CD4-positive, alpha-beta T cell treated with Interleukin-2 at 100 ng/mL for 4 hours (primary cell): ENCODE measurements around the gene SERTAD1.
"Not testable (repeated sequence)": the region's sequence is repeated elsewhere in the genome, so short reads cannot be mapped to it uniquely, and the experiment has no call there.

Source experiments
- DNase-seq: peaks from one replicate; pipeline ENCODE4 v3.0.0-alpha.2; 2020; ENCODE audit warnings: low spot score

The SERTAD1 gene

GRCh38 chr19:40452016-40452415, 26.2 kb upstream of the SERTAD1 start:
- no peak for DNase-seq

- DNase-seq = no peak
Measured at GRCh38 chr19:40450664-40451063, 24.9 kb upstream of the SERTAD1 start.

GRCh38 chr19:40449506-40449905, 23.7 kb upstream of the SERTAD1 start:
- DNase-seq = no peak

- no peak for DNase-seq
Measured at GRCh38 chr19:40446263-40446784, 20.5 kb upstream of the SERTAD1 start.

GRCh38 chr19:40445780-40446262, 20.0 kb upstream of the SERTAD1 start:
- no peak for DNase-seq

- no peak for DNase-seq
Measured at GRCh38 chr19:40444825-40445312, 19.1 kb upstream of the SERTAD1 start.

GRCh38 chr19:40444000-40444824, 18.4 kb upstream of the SERTAD1 start, which contains the start of gene SERTAD3:
Gene SERTAD3, minus strand, starts transcription at chr19:40444335. Its CDS starts 2,255 bp downstream, at chr19:40442080.
- DNase-seq = peak; percentile 96

- peak; percentile 99 for DNase-seq
Measured at GRCh38 chr19:40443131-40443999, 17.6 kb upstream of the SERTAD1 start.

GRCh38 chr19:40442328-40443130, 16.7 kb upstream of the SERTAD1 start:
- DNase-seq = no peak

- no peak for DNase-seq
Measured at GRCh38 chr19:40441719-40442253, 16.0 kb upstream of the SERTAD1 start.

- no peak for DNase-seq
Measured at GRCh38 chr19:40438284-40438683, 12.5 kb upstream of the SERTAD1 start.

GRCh38 chr19:40433391-40434216, 7.8 kb upstream of the SERTAD1 start:
- peak; percentile 40 for DNase-seq

- DNase-seq = not testable (repeated sequence)
Measured at GRCh38 chr19:40432760-40433159, 7.0 kb upstream of the SERTAD1 start.

GRCh38 chr19:40431698-40432097, 5.9 kb upstream of the SERTAD1 start:
- DNase-seq = no peak

- DNase-seq = not testable (repeated sequence)
Measured at GRCh38 chr19:40430242-40430641, 4.5 kb upstream of the SERTAD1 start.

- not testable (repeated sequence) for DNase-seq
Measured at GRCh38 chr19:40428197-40428596, 2.4 kb upstream of the SERTAD1 start.

GRCh38 chr19:40424637-40425449, 949 bp downstream of the SERTAD1 start:
- no peak for DNase-seq

- DNase-seq = no peak
Measured at GRCh38 chr19:40423938-40424337, 1.9 kb downstream of the SERTAD1 start.
